Sigmoid colon (tissue), 4 donors: ENCODE results near the gene OR56A1.

Experiments
- CTCF ChIP-seq, 4 experiments: fragments of 450-650 bp in 3 of 4; fragments of 200-600 bp in 1 of 4; IDR thresholded peaks; one replicate each; pipeline ENCODE4 v1.5.1; 2016 to 2019; ENCODE audit warnings: antibody characterized with exemption in 4 of 4, mild to moderate bottlenecking in 3 of 4, moderate library complexity in 2 of 4
- POLR2A ChIP-seq, 2 donors: fragments of 450-650 bp; IDR thresholded peaks; one replicate each; pipeline ENCODE4 v1.6.1; 2016; ENCODE audit warnings: antibody characterized with exemption in 2 of 2, mild to moderate bottlenecking in 2 of 2, moderate library complexity in 2 of 2
- POLR2AphosphoS5 ChIP-seq, 4 donors: sonication (generic); formaldehyde crosslinking; IDR thresholded peaks; one replicate each; pipeline ENCODE4 v1.6.1; 2017; ENCODE audit warnings: antibody characterized with exemption in 4 of 4

DNA sequence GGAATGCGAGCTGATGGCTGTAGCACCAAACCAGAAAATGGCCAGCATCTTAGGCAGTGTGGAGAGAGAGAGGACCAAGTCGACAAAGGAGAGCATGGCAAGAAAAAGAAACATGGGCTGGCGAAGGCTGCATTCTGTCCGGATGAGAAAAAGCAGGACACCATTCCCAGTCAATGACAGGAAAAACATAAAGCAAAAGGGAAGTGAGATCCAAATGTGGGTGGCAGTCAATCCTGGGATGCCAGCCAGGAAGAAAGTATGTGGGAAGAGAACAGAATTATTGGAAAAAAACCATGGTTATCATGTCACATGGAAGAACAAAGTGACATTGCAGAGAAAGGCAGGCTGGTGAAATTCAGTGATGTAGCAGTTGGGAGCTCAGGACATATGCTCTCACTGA is 36.9 kb upstream of the OR56A1 start:
- TF ChIP-seq CTCF (IDR thresholded peaks at IDR 0.05): no peak
- no peak for TF ChIP-seq POLR2A (IDR thresholded peaks at IDR 0.05)
- no peak for TF ChIP-seq POLR2AphosphoS5 (IDR thresholded peaks at IDR 0.05)
